A172 (cell line): ENCODE measurements around the gene DOK7. TPM values are rescaled to one million over a fixed set of nuclear protein-coding genes. Genes with fewer than 3 reads are reported as not detected.

ENCODE experiments used
- DNase-seq: peaks from one replicate; pipeline ENCODE4 v3.0.0-alpha.2; 2015; ENCODE audit warnings: low spot score
- total RNA-seq: library from RNA; depleted of rRNA; stranded (reverse); fragments of >200 nt; shearing (Covaris generic); gene quantifications from 2 replicates; pipeline ENCODE4 v1.2.3, GENCODE V29; 2014

The DOK7 gene
- total RNA-seq, 1 experiment from 2014 or later = 21.4 TPM

- no peak for DNase-seq
Measured at GRCh38 chr4:3463556-3464348, 646 bp downstream of the DOK7 start.

GRCh38 chr4:3464349-3464905 is 1.3 kb downstream of the DOK7 start:
- DNase-seq = no peak

- DNase-seq = no peak
Measured at GRCh38 chr4:3464911-3465697, 2.0 kb downstream of the DOK7 start.

GRCh38 chr4:3465698-3466671 is 2.9 kb downstream of the DOK7 start:
- no peak for DNase-seq

- DNase-seq = no peak
Measured at GRCh38 chr4:3466691-3467600, 3.8 kb downstream of the DOK7 start.

GRCh38 chr4:3467601-3468031 is 4.5 kb downstream of the DOK7 start:
- no peak for DNase-seq

GRCh38 chr4:3468154-3468553 is 5.0 kb downstream of the DOK7 start:
- no peak for DNase-seq

- DNase-seq = no peak
Measured at GRCh38 chr4:3468804-3469203, 5.7 kb downstream of the DOK7 start.

- no peak for DNase-seq
Measured at GRCh38 chr4:3469386-3470243, 6.5 kb downstream of the DOK7 start.

- DNase-seq = no peak
Measured at GRCh38 chr4:3470244-3471097, 7.4 kb downstream of the DOK7 start.

GRCh38 chr4:3471098-3471760 is 8.1 kb downstream of the DOK7 start:
- no peak for DNase-seq

GRCh38 chr4:3471886-3472285 is 8.8 kb downstream of the DOK7 start:
- DNase-seq = no peak

- DNase-seq = no peak
Measured at GRCh38 chr4:3472411-3473141, 9.5 kb downstream of the DOK7 start.

GRCh38 chr4:3473181-3473950 is 10.3 kb downstream of the DOK7 start:
- DNase-seq = no peak

- DNase-seq = no peak
Measured at GRCh38 chr4:3473996-3474765, 11.1 kb downstream of the DOK7 start.
